ENCODE results near the gene LAMA1. TPM values are rescaled to one million over a fixed set of nuclear protein-coding genes. Genes with fewer than 3 reads are reported as not detected.

Gene LAMA1
- total RNA-seq, 1 donor from 2014 or later, result 1.4 TPM

DNA sequence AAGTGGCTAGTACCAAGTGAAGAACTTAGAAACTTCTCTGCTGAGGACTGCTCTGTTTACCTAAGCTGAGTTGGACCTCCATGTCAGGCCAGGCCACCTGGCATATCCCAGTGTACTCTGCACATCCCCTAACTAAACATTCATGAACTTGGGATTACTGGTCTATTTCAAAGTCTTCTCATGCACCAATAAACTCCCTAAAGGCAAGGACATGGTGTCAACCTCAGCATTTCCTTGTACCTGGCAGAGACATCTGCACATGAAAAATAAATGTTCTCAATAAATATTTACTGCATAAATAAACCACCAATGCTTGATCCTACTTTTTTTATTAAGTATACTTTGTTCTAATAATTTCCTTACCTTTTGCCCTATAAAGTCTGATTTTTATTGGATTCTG, 124.8 kb downstream of the LAMA1 start:
- DNase-seq (no peak), ATAC-seq (no peak)
- TF ChIP-seq, protein P1, sequence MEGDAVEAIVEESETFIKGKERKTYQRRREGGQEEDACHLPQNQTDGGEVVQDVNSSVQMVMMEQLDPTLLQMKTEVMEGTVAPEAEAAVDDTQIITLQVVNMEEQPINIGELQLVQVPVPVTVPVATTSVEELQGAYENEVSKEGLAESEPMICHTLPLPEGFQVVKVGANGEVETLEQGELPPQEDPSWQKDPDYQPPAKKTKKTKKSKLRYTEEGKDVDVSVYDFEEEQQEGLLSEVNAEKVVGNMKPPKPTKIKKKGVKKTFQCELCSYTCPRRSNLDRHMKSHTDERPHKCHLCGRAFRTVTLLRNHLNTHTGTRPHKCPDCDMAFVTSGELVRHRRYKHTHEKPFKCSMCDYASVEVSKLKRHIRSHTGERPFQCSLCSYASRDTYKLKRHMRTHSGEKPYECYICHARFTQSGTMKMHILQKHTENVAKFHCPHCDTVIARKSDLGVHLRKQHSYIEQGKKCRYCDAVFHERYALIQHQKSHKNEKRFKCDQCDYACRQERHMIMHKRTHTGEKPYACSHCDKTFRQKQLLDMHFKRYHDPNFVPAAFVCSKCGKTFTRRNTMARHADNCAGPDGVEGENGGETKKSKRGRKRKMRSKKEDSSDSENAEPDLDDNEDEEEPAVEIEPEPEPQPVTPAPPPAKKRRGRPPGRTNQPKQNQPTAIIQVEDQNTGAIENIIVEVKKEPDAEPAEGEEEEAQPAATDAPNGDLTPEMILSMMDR (IDR thresholded peaks at IDR 0.05), result no peak
- Histone ChIP-seq H3K27me3 (no peaks in the 10 kb centered on the region), H3K27ac (no peak overlapping the region), H3K9me3 (no peaks in the 10 kb centered on the region), H3K36me3 (no peaks in the 10 kb centered on the region), H3K4me1 (no peaks in the 10 kb centered on the region), H3K4me3 (no peak overlapping the region)
- intact Hi-C loops (cut with DNase I), result no loop called here

DNA sequence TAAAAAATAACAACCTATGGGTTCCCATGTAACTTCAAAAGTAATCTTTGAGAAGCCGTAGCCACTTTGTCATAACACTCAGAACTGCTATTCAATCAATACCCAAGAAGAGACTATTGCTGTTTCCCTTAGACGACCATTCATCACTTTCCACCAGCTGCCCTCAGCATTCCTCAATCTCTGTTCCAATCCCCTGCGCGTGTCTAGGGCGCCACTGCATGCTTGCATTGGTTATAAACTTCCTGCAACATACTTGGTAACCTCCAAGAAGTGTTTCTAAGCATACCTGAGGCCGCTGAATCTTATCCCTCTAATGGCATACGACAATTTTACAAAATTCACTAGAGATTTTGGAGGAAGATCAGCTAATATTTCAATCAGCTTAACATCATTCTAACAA, 134.2 kb downstream of the LAMA1 start:
- TF ChIP-seq, protein P1 (IDR thresholded peaks at IDR 0.05), result no peak

DNA sequence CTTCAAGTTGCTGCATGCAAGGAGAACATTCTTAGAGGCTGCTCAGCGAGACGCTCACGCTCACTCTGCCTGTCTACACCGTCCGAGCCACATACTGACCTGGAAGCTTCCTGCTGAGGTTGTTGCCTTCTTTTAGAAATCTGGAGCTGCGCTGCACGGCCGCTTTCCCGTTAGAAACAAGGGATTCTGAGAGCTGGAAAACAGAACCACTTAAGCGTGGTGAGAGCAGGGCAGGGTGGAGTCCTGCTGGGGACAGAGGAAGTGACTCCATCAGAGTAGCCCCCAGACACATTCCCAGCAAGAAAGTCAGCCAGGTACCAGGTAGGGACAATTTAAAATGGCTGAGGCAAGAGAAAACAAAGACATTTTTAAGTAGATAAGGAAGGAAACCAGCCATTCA, 135.2 kb downstream of the LAMA1 start:
- DNase-seq (no peak), ATAC-seq (no peak)
- Histone ChIP-seq H3K27ac (no peak overlapping the region), H3K36me3 (no peaks in the 10 kb centered on the region), H3K4me1 (no peaks in the 10 kb centered on the region), H3K9me3 (no peaks in the 10 kb centered on the region), H3K4me3 (no peak overlapping the region), H3K27me3 (no peaks in the 10 kb centered on the region)
- TF ChIP-seq, protein P1 (IDR thresholded peaks at IDR 0.05), result no peak
- intact Hi-C loops (cut with DNase I), result no loop called here

More for the DNA sequence above, 134.2 kb downstream of the LAMA1 start:
- DNase-seq (no peak), ATAC-seq (no peak)
- Histone ChIP-seq H3K4me1 (no peaks in the 10 kb centered on the region), H3K4me3 (no peak overlapping the region), H3K9me3 (no peaks in the 10 kb centered on the region), H3K27ac (no peak overlapping the region), H3K36me3 (no peaks in the 10 kb centered on the region), H3K27me3 (no peaks in the 10 kb centered on the region)
- intact Hi-C loops (cut with DNase I), result no loop called here

DNA sequence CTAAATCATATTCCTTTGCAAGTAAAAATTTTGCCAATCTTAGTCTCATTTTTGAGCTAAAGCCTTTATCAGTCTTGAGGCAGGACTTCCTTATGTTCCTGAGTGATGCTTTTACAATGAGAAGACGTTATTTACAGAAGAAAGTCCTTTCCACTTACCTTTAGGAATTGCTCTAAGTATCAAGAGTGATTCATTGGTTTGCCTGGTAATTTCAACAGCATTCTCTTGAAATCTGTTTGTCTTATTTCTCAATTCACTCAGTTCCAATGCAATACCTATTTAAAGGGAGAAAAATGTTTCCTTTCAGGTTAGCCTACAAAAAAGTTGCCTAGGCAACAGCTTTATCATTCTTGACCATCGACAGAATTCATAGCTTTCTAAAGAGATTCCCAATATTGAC, 137.2 kb downstream of the LAMA1 start:
- TF ChIP-seq, protein P1 (IDR thresholded peaks at IDR 0.05), result no peak
- ATAC-seq (no peak), DNase-seq (no peak)
- H3K9me3 ChIP-seq, result no peaks in the 10 kb centered on the region
- no peak overlapping the region for H3K4me3 ChIP-seq
- H3K27ac ChIP-seq, result no peak overlapping the region
- no peaks in the 10 kb centered on the region for H3K4me1 ChIP-seq
- no peaks in the 10 kb centered on the region for H3K36me3 ChIP-seq
- H3K27me3 ChIP-seq, result no peaks in the 10 kb centered on the region
- intact Hi-C loops (cut with DNase I), result no loop called here

DNA sequence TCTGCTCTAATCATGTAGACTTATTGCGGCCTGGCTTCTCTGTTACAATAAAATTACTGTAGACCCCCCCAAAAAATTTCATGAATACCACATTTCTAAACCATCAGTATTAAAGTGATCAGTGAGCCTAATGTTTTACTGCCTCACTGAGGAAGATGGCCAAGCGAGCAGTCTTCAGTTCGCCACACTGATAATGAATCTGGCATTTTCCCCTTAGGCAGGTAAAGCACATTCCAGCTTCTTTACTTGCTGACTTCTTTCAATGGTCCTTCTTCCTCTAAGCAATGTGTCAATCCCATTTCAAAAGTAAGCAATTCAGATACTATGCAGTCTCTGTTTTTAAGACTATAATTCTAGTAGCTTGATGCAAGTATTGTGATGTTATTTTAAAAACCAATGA, 137.6 kb downstream of the LAMA1 start:
- H3K36me3 ChIP-seq, result no peaks in the 10 kb centered on the region
- H3K27ac ChIP-seq, result no peak overlapping the region
- H3K4me1 ChIP-seq, result no peaks in the 10 kb centered on the region
- ATAC-seq (no peak), DNase-seq (no peak)
- no peaks in the 10 kb centered on the region for H3K9me3 ChIP-seq
- TF ChIP-seq, protein P1 (IDR thresholded peaks at IDR 0.05), result no peak
- intact Hi-C loops (cut with DNase I), result no loop called here
- no peaks in the 10 kb centered on the region for H3K27me3 ChIP-seq
- no peak overlapping the region for H3K4me3 ChIP-seq

DNA sequence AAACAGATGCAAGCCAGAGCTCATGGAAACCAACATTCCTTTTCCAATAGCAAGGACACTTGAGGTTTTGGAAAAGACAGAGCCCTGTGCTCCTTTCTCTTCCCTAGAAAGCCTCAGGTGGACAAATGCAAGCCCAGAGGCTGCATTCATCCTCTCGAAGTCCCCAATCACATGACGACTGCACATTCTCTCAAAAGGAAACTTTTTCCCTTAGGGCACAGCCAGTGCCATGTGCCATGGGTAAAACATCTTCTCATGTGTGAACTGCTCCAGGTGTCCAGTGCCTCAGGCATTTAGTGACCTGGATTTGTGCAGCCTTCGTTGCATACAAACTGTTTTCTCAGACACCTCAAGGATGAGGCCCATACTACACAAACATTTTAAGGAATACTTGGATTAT, 140.7 kb downstream of the LAMA1 start:
- no peaks in the 10 kb centered on the region for H3K9me3 ChIP-seq
- TF ChIP-seq, protein P1 (IDR thresholded peaks at IDR 0.05), result no peak
- no peaks in the 10 kb centered on the region for H3K36me3 ChIP-seq
- no peak for DNase-seq
- no peak for ATAC-seq
- H3K4me1 ChIP-seq, result no peaks in the 10 kb centered on the region
- intact Hi-C loops (cut with DNase I), result no loop called here
- H3K4me3 ChIP-seq, result no peak overlapping the region
- H3K27me3 ChIP-seq, result no peaks in the 10 kb centered on the region
- H3K27ac ChIP-seq, result no peak overlapping the region
